ENCODE results near the gene TPM2.

The TPM2 gene

GRCh38 chr9:35729101-35729500 lies 39.4 kb upstream of the TPM2 start:
- no peak overlapping the region for H3K27ac ChIP-seq

GRCh38 chr9:35728041-35728971 lies 38.6 kb upstream of the TPM2 start:
- Histone ChIP-seq H3K4me3 (ENCODE audit: low read depth, low read length) (no peak overlapping the region), H3K36me3 (peaks cover 31% of the 10 kb centered on the region), H3K9me3 (ENCODE audit: severe bottlenecking) (no peaks in the 10 kb centered on the region), H3K27ac (no peak overlapping the region), H3K27me3 (ENCODE audit: insufficient read depth, low read depth, severe bottlenecking) (no peaks in the 10 kb centered on the region)
- TF ChIP-seq CTCF (IDR thresholded peaks at IDR 0.05; ENCODE audit: low read depth, low read length) = no peak
- DNase-seq = no peak

More at GRCh38 chr9:35729101-35729500, 39.4 kb upstream of the TPM2 start:
- TF ChIP-seq CTCF (IDR thresholded peaks at IDR 0.05; ENCODE audit: low read depth, low read length) = no peak
- Histone ChIP-seq H3K4me3 (ENCODE audit: low read depth, low read length) (no peak overlapping the region), H3K27me3 (ENCODE audit: insufficient read depth, low read depth, severe bottlenecking) (no peaks in the 10 kb centered on the region), H3K9me3 (ENCODE audit: severe bottlenecking) (no peaks in the 10 kb centered on the region), H3K36me3 (peaks cover 23% of the 10 kb centered on the region)
- no peak for DNase-seq

- no peak overlapping the region for H3K4me3 ChIP-seq (ENCODE audit: low read depth, low read length)
- H3K27me3 ChIP-seq (ENCODE audit: insufficient read depth, low read depth, severe bottlenecking) = no peaks in the 10 kb centered on the region
- no peak for DNase-seq
- no peak for TF ChIP-seq CTCF (IDR thresholded peaks at IDR 0.05; ENCODE audit: low read depth, low read length)
- H3K9me3 ChIP-seq (ENCODE audit: severe bottlenecking) = no peaks in the 10 kb centered on the region
- H3K27ac ChIP-seq = no peak overlapping the region
- H3K36me3 ChIP-seq = peaks cover 35% of the 10 kb centered on the region
Measured at GRCh38 chr9:35727676-35728040, 37.9 kb upstream of the TPM2 start.

GRCh38 chr9:35726931-35727330 lies 37.2 kb upstream of the TPM2 start:
- H3K27ac ChIP-seq = no peak overlapping the region
- H3K27me3 ChIP-seq (ENCODE audit: insufficient read depth, low read depth, severe bottlenecking) = no peaks in the 10 kb centered on the region
- H3K9me3 ChIP-seq (ENCODE audit: severe bottlenecking) = no peaks in the 10 kb centered on the region
- peaks cover 38% of the 10 kb centered on the region for H3K36me3 ChIP-seq
- no peak for DNase-seq
- no peak overlapping the region for H3K4me3 ChIP-seq (ENCODE audit: low read depth, low read length)
- TF ChIP-seq CTCF (IDR thresholded peaks at IDR 0.05; ENCODE audit: low read depth, low read length) = no peak

GRCh38 chr9:35725362-35725761 lies 35.6 kb upstream of the TPM2 start:
- peak; percentile 12; the same call in 1 of the 2 replicates for TF ChIP-seq CTCF (IDR thresholded peaks at IDR 0.05; ENCODE audit: low read depth, low read length)
- no peak for DNase-seq

More at GRCh38 chr9:35725362-35725761, 35.6 kb upstream of the TPM2 start:
- no peak overlapping the region for H3K4me3 ChIP-seq (ENCODE audit: low read depth, low read length)
- H3K9me3 ChIP-seq (ENCODE audit: severe bottlenecking) = no peaks in the 10 kb centered on the region
- H3K36me3 ChIP-seq = peaks cover 52% of the 10 kb centered on the region
- no peaks in the 10 kb centered on the region for H3K27me3 ChIP-seq (ENCODE audit: insufficient read depth, low read depth, severe bottlenecking)
- H3K27ac ChIP-seq = no peak overlapping the region
